ENCODE data around the gene FOXA3.
A peak's percentile ranks its signal among the peaks of the same experiment; 100 is the strongest.

FOXA3 gene

DNA sequence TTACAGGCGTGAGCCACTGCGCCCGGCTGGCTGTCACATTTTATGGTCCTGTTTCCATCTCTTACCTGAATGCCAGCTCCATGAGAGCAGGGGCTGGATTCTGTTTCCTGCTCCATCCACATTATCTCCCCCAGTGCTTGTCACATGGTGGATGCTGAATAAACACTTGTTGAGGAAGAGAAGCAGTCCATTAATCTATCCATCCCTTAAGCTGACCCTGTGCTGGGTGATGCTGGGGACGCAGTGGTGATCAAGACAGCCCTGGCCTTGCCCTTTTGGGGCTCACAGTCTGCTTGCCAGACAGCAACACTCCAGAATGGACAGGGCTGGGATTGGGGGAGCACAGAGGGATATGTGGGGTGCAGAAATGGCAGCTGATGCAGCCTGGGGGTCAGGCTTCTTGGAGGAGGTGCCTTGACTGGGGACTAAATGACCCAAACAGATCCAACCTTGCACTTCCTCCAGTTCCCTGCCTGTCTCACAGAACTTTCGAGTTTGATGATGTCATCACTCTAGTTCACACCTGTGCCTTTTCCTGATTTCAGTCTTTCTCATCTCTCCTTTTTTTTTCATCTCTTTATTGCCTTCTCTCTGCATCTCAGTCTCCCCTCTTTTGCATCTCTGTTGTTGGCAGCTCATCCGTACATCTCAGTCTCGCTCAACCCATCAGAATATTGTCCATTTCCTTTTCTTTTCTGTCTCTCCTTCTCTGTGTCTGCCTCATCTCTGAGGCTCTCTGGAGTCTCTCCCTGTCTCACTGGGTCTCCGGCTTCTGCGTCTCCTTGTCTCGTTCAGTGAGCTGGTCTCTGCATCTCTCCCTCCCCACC is 17.2 kb downstream of the FOXA3 start (continued):
- TF ChIP-seq, protein P1, sequence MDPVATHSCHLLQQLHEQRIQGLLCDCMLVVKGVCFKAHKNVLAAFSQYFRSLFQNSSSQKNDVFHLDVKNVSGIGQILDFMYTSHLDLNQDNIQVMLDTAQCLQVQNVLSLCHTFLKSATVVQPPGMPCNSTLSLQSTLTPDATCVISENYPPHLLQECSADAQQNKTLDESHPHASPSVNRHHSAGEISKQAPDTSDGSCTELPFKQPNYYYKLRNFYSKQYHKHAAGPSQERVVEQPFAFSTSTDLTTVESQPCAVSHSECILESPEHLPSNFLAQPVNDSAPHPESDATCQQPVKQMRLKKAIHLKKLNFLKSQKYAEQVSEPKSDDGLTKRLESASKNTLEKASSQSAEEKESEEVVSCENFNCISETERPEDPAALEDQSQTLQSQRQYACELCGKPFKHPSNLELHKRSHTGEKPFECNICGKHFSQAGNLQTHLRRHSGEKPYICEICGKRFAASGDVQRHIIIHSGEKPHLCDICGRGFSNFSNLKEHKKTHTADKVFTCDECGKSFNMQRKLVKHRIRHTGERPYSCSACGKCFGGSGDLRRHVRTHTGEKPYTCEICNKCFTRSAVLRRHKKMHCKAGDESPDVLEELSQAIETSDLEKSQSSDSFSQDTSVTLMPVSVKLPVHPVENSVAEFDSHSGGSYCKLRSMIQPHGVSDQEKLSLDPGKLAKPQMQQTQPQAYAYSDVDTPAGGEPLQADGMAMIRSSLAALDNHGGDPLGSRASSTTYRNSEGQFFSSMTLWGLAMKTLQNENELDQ (tag by site-specific recombination; IDR thresholded peaks at IDR 0.05; ENCODE audit: low read depth) = no peak
- TF ChIP-seq, protein P2, sequence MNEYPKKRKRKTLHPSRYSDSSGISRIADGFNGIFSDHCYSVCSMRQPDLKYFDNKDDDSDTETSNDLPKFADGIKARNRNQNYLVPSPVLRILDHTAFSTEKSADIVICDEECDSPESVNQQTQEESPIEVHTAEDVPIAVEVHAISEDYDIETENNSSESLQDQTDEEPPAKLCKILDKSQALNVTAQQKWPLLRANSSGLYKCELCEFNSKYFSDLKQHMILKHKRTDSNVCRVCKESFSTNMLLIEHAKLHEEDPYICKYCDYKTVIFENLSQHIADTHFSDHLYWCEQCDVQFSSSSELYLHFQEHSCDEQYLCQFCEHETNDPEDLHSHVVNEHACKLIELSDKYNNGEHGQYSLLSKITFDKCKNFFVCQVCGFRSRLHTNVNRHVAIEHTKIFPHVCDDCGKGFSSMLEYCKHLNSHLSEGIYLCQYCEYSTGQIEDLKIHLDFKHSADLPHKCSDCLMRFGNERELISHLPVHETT (tag by site-specific recombination; IDR thresholded peaks at IDR 0.05) = 0 out of 2 replicates have a peak, but pooled peaks have one; percentile 38
- TF ChIP-seq ZNF548 (tag by site-specific recombination; IDR thresholded peaks at IDR 0.05) = no peak
- TF ChIP-seq, protein P3, sequence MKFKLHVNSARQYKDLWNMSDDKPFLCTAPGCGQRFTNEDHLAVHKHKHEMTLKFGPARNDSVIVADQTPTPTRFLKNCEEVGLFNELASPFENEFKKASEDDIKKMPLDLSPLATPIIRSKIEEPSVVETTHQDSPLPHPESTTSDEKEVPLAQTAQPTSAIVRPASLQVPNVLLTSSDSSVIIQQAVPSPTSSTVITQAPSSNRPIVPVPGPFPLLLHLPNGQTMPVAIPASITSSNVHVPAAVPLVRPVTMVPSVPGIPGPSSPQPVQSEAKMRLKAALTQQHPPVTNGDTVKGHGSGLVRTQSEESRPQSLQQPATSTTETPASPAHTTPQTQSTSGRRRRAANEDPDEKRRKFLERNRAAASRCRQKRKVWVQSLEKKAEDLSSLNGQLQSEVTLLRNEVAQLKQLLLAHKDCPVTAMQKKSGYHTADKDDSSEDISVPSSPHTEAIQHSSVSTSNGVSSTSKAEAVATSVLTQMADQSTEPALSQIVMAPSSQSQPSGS (tag by site-specific recombination; IDR thresholded peaks at IDR 0.05; ENCODE audit: low read depth) = peak; percentile 96
- TF ChIP-seq, protein P4, sequence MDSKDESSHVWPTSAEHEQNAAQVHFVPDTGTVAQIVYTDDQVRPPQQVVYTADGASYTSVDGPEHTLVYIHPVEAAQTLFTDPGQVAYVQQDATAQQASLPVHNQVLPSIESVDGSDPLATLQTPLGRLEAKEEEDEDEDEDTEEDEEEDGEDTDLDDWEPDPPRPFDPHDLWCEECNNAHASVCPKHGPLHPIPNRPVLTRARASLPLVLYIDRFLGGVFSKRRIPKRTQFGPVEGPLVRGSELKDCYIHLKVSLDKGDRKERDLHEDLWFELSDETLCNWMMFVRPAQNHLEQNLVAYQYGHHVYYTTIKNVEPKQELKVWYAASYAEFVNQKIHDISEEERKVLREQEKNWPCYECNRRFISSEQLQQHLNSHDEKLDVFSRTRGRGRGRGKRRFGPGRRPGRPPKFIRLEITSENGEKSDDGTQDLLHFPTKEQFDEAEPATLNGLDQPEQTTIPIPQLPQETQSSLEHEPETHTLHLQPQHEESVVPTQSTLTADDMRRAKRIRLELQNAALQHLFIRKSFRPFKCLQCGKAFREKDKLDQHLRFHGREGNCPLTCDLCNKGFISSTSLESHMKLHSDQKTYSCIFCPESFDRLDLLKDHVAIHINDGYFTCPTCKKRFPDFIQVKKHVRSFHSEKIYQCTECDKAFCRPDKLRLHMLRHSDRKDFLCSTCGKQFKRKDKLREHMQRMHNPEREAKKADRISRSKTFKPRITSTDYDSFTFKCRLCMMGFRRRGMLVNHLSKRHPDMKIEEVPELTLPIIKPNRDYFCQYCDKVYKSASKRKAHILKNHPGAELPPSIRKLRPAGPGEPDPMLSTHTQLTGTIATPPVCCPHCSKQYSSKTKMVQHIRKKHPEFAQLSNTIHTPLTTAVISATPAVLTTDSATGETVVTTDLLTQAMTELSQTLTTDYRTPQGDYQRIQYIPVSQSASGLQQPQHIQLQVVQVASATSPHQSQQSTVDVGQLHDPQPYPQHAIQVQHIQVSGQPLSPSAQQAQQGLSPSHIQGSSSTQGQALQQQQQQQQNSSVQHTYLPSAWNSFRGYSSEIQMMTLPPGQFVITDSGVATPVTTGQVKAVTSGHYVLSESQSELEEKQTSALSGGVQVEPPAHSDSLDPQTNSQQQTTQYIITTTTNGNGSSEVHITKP (tag by site-specific recombination; IDR thresholded peaks at IDR 0.05) = peak; percentile 35; the same call in 1 of the 2 replicates
- no peak for TF ChIP-seq ZSCAN30 (tag by site-specific recombination; IDR thresholded peaks at IDR 0.05)
- no peak for TF ChIP-seq HOXA7 (CRISPR knock-in tag; IDR thresholded peaks at IDR 0.05; ENCODE audit: borderline replicate concordance)
- TF ChIP-seq OVOL3 (tag by site-specific recombination; IDR thresholded peaks at IDR 0.05) = no peak
- TF ChIP-seq GLI4 (tag by site-specific recombination; IDR thresholded peaks at IDR 0.05) = no peak

DNA sequence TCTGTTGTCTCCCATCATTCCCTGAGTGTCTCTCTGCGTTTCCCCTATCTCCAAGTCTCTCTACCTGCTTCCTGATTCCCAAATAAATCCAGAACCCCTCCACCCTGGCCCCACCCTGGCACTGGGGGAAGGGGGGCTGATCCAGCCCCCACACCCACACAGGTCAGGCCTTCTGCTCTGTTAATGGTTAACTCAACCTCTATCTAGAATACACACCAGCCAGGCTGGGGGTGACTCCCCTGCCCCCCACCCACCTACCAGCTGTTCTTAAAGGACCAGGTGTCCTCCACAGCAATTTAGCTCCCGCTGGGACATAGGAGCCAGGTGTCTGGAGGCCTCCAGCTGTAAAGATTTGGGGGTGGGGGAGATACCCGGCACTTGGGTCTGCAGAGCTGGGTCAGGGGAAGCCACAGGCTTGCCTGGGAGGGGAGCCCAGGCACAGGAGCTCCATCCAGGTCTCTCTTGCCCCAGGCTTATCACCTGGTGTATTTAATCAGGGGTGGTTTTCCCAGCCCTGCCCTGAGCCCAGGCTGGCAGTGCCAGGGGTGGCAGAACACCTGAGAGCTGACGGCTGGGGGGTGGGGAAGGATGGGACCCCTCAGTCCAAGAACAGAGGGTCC is 17.9 kb downstream of the FOXA3 start:
- Histone ChIP-seq H3K4me3 (ENCODE audit: low read depth, low read length) (no peak overlapping the region), H3K9me3 (ENCODE audit: control insufficient read depth, insufficient read depth, low read depth, low read length) (no peaks in the 10 kb centered on the region), H3K4me1 (ENCODE audit: control insufficient read depth, insufficient read depth, low read length) (peaks cover 13% of the 10 kb centered on the region), H3K36me3 (ENCODE audit: control insufficient read depth in 2 of 2, insufficient read depth in 1 of 2, low read length in 2 of 2) (peaks cover 0 to 16% of the 10 kb centered on the region in 2 experiments; a peak in 1 of 3 replicates), H3K27ac (ENCODE audit: extremely low read depth, low read depth, low read length) (no peak overlapping the region)
- POLR2A ChIA-PET = interaction anchor here (0.6 to 4.4 kb wide), 10 partner anchors 12 to 1427 kb away, joined by 3 to 39 read pairs (median 5); partner anchors contain the start of genes CCDC61, FOXA3, MYPOP and SIX5
- CTCF ChIA-PET = interaction anchor here (0.5 to 8.8 kb wide), 21 partner anchors 10 to 985 kb away, joined by 3 to 91 read pairs (median 4); partner anchors contain the start of genes FOXA3, MYPOP, SIX5 and SYMPK
- TF ChIP-seq SP7 (tag by site-specific recombination; IDR thresholded peaks at IDR 0.05) (no peak), MYNN (tag by site-specific recombination; IDR thresholded peaks at IDR 0.05; ENCODE audit: borderline replicate concordance) (no peak), WT1 (tag by site-specific recombination; IDR thresholded peaks at IDR 0.05) (no peak), ZNF423 (tag by site-specific recombination; IDR thresholded peaks at IDR 0.05) (no peak), HOXC10 (CRISPR knock-in tag; IDR thresholded peaks at IDR 0.05) (0 out of 2 replicates have a peak, but pooled peaks have one; percentile 7), FEZF1 (tag by site-specific recombination; IDR thresholded peaks at IDR 0.05) (no peak), ZNF658 (tag by site-specific recombination; IDR thresholded peaks at IDR 0.05) (no peak), KLF1 (tag by site-specific recombination; IDR thresholded peaks at IDR 0.05) (peak; percentile 58), ZNF843 (tag by site-specific recombination; IDR thresholded peaks at IDR 0.05) (no peak), ZNF214 (tag by site-specific recombination; IDR thresholded peaks at IDR 0.05; ENCODE audit: borderline replicate concordance) (no peak), GFI1B (tag by site-specific recombination; IDR thresholded peaks at IDR 0.05) (no peak)
- TF ChIP-seq, protein P5, sequence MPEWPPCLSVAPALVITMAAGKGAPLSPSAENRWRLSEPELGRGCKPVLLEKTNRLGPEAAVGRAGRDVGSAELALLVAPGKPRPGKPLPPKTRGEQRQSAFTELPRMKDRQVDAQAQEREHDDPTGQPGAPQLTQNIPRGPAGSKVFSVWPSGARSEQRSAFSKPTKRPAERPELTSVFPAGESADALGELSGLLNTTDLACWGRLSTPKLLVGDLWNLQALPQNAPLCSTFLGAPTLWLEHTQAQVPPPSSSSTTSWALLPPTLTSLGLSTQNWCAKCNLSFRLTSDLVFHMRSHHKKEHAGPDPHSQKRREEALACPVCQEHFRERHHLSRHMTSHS (tag by site-specific recombination; IDR thresholded peaks at IDR 0.05) = no peak
- TF ChIP-seq, protein P6, sequence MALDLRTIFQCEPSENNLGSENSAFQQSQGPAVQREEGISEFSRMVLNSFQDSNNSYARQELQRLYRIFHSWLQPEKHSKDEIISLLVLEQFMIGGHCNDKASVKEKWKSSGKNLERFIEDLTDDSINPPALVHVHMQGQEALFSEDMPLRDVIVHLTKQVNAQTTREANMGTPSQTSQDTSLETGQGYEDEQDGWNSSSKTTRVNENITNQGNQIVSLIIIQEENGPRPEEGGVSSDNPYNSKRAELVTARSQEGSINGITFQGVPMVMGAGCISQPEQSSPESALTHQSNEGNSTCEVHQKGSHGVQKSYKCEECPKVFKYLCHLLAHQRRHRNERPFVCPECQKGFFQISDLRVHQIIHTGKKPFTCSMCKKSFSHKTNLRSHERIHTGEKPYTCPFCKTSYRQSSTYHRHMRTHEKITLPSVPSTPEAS (tag by site-specific recombination; IDR thresholded peaks at IDR 0.05) = no peak

All from HEK293 (cell line).